NCI-H460 (cell line): Measurements from ENCODE around the gene KCNF1. TPM values are rescaled to one million over a fixed set of nuclear protein-coding genes. Genes with fewer than 3 reads are reported as not detected.
"Not testable (repeated sequence)": the region's sequence is repeated elsewhere in the genome, so short reads cannot be mapped to it uniquely, and the experiment has no call there.

Experiments
- DNase-seq: peaks from one replicate; pipeline ENCODE4 v3.0.0-alpha.2; 2016; ENCODE audit warnings: low read depth; ENCODE audit errors: extremely low read depth
- total RNA-seq: library from RNA; depleted of rRNA; stranded (reverse); fragments of >200 nt; shearing (Covaris generic); gene quantifications from 2 replicates; pipeline ENCODE4 v1.2.3, GENCODE V29; 2014

KCNF1 gene
- total RNA-seq, 1 experiment from 2014 or later: 1.6 TPM

DNA sequence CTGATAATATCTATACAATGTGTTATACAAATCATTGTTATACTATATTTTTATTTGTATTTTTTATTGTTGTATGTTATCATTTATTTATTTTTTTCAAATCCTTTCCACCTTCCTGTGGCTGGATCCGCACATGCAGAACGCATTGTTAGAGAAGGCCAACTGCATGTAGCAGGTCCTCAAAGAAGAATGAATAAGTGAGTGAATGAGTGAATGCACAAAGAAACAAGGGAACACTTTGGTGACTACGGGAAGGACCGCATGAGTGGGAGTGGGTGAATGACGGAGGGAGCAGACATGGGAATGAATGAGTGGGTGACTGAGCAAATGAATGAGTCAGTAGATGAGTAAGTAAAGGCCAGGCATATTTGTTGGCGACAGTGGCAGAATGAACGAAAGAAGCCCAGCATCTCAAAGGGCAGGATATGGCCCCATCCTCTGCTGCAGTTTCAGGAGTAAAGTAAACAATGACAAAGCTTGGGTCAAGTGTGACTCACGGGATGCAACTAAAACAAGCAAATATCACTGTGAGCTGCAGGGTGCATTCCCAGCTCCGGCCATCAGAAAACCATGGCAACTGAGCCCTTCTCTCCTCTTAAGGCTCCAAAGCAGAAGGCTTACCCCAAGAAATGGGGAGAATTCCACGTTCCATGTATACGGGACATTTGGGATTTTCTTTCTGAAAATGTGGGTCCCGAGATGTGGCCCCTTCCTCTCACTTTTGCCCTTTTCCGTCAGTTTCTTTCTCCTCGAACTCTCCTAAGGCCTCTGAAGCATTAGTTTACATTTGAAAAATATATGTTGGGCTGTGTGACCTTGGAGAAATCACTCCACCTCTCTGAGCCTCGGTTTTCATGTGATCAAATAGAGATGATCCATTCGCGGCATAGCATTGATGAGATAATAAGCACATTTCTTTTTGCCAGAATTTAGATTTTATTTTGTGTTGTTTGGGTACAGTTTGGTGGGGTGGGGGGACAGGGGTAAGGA, 24.5 kb downstream of the KCNF1 start:
- peak; percentile 97 for DNase-seq

- no peak for DNase-seq
Observed at GRCh38 chr2:10939058-10939457, 27.3 kb downstream of the KCNF1 start.

DNA sequence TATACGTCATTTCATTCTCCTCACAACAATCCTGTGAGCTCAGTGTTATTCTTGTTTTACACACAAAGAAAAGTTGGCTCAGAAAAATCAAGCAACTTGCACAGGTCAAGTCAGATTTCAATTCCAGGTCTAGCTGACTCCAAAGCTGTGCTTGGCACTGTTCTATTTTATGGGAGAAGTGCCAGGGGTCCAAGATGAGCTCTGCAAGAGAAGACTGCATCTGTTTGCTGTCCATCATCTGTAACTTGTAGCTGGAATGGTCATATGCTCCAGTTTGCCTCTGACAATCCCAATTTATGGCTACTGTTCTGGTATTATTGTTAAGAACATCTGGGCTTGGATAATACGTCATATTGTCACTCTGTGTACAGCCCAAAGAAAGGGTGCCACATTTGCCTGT, 28.9 kb downstream of the KCNF1 start:
- DNase-seq: no peak

GRCh38 chr2:10941383-10941782, 29.6 kb downstream of the KCNF1 start:
- DNase-seq: no peak

GRCh38 chr2:10944799-10945198, 33.1 kb downstream of the KCNF1 start:
- no peak for DNase-seq

DNA sequence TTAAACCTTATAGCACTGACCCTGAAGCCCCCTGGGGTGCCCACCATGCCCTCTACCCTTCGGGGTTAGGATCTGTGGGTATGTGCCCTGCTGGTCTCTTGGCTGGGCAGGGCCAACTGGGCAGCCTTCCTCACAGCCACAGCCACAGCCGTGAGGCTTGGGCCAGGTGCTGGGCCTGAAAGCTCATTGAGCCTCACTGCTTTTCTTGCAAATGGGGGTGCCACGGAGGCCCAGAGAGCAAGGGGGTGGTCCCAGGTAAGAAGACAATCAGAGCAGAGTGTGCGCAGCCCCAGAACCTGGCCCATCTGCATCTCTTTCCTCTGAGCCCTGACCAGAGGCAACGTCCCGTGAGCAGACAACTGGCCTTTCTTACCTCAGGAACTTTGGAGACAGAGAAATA, 34.7 kb downstream of the KCNF1 start:
- DNase-seq: no peak

GRCh38 chr2:10947005-10947440, 35.3 kb downstream of the KCNF1 start:
- no peak for DNase-seq

DNA sequence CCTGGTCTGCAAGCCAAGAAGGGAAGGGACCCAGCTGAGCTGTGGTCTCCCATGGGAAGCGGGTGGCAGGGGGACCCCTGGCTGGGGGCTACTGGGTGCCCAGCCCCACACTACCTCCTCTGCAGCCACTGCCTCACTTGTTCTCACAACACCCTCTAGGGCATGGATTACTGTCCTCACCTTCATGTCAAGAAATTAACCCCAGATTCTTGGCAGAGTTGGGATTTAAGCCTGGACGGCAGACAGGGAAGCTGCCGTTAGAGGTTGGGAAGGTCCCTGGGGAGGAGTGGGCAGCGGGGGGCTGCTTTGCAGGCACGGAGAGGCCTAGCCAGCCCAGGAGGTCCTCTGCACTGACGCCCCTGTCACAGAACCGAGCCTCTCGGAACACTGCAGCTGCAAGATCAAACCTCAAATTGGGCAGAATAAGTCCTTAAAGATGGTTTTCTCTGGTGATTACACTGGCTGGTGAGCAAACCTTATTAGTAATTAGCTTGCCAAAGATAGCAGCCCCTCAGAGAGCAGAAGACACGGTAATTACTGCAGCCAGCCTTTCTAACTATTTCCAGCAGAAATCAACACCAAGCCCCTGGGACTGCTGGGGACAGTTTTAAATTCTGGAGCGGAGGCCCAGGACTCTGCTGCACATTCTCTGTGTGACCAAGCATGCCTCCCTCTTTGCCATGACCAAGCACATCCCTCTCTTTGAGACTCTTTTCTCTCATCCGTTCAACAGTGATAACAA, 35.9 kb downstream of the KCNF1 start:
- DNase-seq: no peak

GRCh38 chr2:10948188-10948564, 36.4 kb downstream of the KCNF1 start:
- DNase-seq: no peak

- no peak for DNase-seq
Observed at GRCh38 chr2:10948606-10949230, 37.0 kb downstream of the KCNF1 start.

GRCh38 chr2:10949835-10950234, 38.1 kb downstream of the KCNF1 start:
- no peak for DNase-seq

DNA sequence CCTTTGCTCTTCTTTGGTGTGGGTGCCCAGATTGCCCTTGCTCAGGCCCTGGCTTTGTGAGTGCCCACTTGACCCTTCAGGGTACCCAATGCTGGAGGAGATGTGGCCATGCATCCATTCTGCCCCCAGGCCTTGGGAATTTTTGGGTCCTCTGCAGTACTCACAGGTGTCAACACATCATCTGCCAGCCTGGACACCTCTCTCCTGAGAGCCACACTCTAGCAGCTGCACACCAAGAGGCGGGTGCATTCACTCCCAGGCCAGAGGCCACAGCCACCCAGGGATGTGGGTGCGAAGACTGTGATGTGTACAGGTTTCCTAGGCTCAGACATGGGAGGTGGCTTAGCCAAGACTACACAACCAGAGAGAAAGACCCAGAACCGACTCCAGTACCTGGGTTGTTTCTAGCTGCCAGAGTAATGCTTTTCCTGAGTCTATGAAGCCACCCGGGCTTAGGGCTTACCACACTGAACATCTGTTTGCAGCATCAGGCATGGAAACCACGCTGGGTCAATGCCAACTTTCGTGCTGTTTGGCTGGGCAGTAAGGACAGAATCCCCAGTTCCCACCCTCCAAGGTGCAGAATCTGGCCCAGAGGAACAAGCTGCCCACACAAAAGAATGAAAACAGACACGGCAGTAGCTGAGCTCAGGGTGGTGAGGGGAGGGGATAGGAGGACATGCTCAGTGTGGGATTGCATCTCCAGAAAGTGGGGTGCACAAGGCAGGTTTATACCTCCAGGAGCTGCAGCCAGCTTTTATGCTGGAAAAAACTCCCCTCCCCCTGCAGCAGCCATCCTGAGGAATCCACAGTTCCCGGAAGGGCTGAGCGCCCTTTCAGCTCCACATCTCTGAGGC, 40.1 kb downstream of the KCNF1 start:
- DNase-seq: no peak

DNA sequence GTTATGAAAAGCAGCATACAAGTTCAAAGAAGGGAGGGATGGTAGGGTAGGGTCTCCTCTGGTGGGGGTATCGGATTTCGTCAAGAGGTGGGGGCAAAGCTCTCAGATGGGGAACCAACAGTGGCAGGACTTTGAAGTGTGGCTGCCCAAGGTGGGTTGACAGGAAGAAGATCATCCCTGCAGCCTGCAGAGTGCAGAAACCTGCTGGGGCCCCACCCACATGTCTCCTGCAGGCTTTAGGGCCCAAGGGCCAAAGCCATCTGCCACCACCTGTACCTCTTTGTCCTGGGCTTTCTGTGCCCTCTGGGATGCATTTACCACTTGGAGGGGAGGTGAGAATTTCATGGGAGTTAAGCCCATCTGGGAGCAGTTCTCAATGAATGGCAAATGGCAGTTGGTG, 42.7 kb downstream of the KCNF1 start:
- no peak for DNase-seq

- no peak for DNase-seq
Observed at GRCh38 chr2:10954856-10955818, 43.4 kb downstream of the KCNF1 start.

- DNase-seq: no peak
Observed at GRCh38 chr2:10956006-10956790, 44.5 kb downstream of the KCNF1 start.

DNA sequence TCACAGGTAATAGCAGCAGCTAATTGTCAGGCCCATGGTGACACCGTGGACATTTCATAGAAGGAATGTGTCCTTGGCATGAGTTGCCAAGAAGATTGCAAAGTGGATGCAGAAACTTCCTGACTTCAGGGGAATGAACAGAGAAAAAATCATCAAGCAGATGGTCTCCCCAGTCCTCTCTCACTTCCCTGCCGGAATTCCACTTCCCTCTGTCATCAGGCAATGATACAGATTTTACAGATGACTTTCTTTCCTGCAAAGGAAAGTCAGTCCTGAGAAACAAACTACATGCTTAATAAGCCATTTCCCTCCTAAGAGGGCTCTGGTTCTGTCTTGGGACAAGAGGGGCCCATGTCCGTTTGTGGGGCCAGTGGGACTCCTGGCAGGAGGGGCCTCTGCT, 45.7 kb downstream of the KCNF1 start:
- no peak for DNase-seq

DNA sequence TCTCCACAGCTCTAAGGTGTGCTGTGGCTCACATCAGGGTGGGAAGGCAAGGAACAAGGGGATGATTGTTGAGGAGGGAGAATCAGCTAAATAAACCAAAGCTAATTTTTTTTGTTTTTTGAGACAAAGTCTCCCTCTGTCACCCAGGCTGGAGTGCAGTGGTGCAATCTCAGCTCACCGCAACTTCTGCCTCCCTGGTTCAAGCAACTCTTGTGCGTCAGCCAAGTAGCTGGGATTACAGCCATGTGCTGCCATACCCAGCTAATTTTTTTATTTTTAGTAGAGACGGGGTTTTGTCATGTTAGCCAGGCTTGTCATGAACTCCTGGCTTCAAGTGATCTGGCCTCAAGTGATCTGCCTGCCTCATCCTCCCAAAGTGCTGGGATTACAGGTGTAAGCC, 46.7 kb downstream of the KCNF1 start:
- not testable (repeated sequence) for DNase-seq
